T47D (cell line): ENCODE results near the gene KRT84.
A peak's percentile ranks its signal among the peaks of the same experiment; 100 is the strongest.
"Not testable (repeated sequence)": the region's sequence is repeated elsewhere in the genome, so short reads cannot be mapped to it uniquely, and the experiment has no call there.

Experiments
- DNase-seq, 2 experiments: peaks; one replicate each; pipeline versions ENCODE4 v3.0.0 to v3.0.0-alpha.2; 2011 to 2012; ENCODE audit warnings: low read depth in 1 of 2, low spot score in 1 of 2
- JUND ChIP-seq: IDR thresholded peaks from 2 replicates; pipeline ENCODE4 v1.6.1; 2012; ENCODE audit warnings: low read depth
- in situ Hi-C: cut with HindIII; loops from 2 replicates; pipeline ENCODE4 v1.10.0; 2016; ENCODE audit warnings: low sequenced_read_pairs, low pct_unique_long_range_greater_than_20kb

Gene KRT84

GRCh38 chr12:52418576-52419110, 33.2 kb upstream of the KRT84 start:
- DNase-seq = no peak
- in situ Hi-C loops = no loop called here

GRCh38 chr12:52417740-52418139, 32.3 kb upstream of the KRT84 start:
- peak in 1 of 2 experiments; percentile 51 for DNase-seq
- TF ChIP-seq JUND = no peak
- in situ Hi-C loops = no loop called here

More at GRCh38 chr12:52418576-52419110, 33.2 kb upstream of the KRT84 start:
- no peak for TF ChIP-seq JUND

GRCh38 chr12:52416795-52417194, 31.3 kb upstream of the KRT84 start:
- no peak for TF ChIP-seq JUND
- DNase-seq = no peak
- in situ Hi-C loops = no loop called here

- in situ Hi-C loops = no loop called here
- no peak for TF ChIP-seq JUND
- DNase-seq = no peak
These were observed 30.7 kb upstream of the KRT84 start for GRCh38 chr12:52415870-52416750.

GRCh38 chr12:52414936-52415335, 29.5 kb upstream of the KRT84 start:
- in situ Hi-C loops = no loop called here
- DNase-seq = no peak
- TF ChIP-seq JUND = no peak

- DNase-seq = no peak
- no peak for TF ChIP-seq JUND
- in situ Hi-C loops = no loop called here
These were observed 28.4 kb upstream of the KRT84 start for GRCh38 chr12:52413782-52414345.

- in situ Hi-C loops = no loop called here
- DNase-seq = no peak
- no peak for TF ChIP-seq JUND
These were observed 27.8 kb upstream of the KRT84 start for GRCh38 chr12:52413202-52413601.

- DNase-seq = no peak
- in situ Hi-C loops = no loop called here
- no peak for TF ChIP-seq JUND
These were observed 26.4 kb upstream of the KRT84 start for GRCh38 chr12:52411815-52412214.

GRCh38 chr12:52410589-52411248, 25.3 kb upstream of the KRT84 start:
- in situ Hi-C loops, DNase-seq: not testable (repeated sequence)

- TF ChIP-seq JUND = no peak
- in situ Hi-C loops = no loop called here
- DNase-seq = no peak
These were observed 22.5 kb upstream of the KRT84 start for GRCh38 chr12:52407918-52408317.

GRCh38 chr12:52405922-52406385, 20.5 kb upstream of the KRT84 start, which contains the start of gene KRT82:
KRT82 (minus strand) TSS chr12:52406335; CDS start chr12:52406277, 58 bp downstream.
- in situ Hi-C loops = no loop called here
- DNase-seq = no peak
- no peak for TF ChIP-seq JUND

GRCh38 chr12:52404951-52405350, 19.5 kb upstream of the KRT84 start:
- no peak for TF ChIP-seq JUND
- in situ Hi-C loops = no loop called here
- no peak for DNase-seq
